H1 (cell line): ENCODE data around the gene TDP1. TPM values are rescaled to one million over a fixed set of nuclear protein-coding genes. Genes with fewer than 3 reads are reported as not detected.

ENCODE experiments used
- CTCF ChIA-PET: fragments of 300-600 bp; sonication (Branson Sonifier 250); formaldehyde crosslinking; loops from one replicate; lab custom pipeline; 2021; ENCODE audit not compliant: partially characterized antibody; lab: Charles Lee
- POLR2A ChIA-PET: fragments of 300-600 bp; sonication (Branson Sonifier 250); formaldehyde crosslinking; loops from one replicate; lab custom pipeline; 2021; ENCODE audit warnings: inconsistent platforms; ENCODE audit not compliant: partially characterized antibody; lab: Charles Lee
- DNase-seq, 2 experiments: peaks; one replicate each; pipeline versions ENCODE4 v3.0.0 to v3.0.0-alpha.2; 2010 to 2022; ENCODE audit warnings: low spot score in 2 of 2, low read depth in 1 of 2, mixed read lengths in 1 of 2
- FAIRE-seq: peaks from 2 replicates; lab custom pipeline; 2011; peaks lifted over from hg19 to GRCh38; lab: Jason Lieb, UNC
- H2AFZ ChIP-seq: 2 replicates; pipeline ENCODE4 v1.8.1; 2012; ENCODE audit warnings: low read length, inconsistent platforms
- H2AK5ac ChIP-seq: 2 replicates; pipeline ENCODE4 v1.6.1; 2013; ENCODE audit warnings: low read depth, low read length
- H2BK120ac ChIP-seq: replicated peaks from 2 replicates; pipeline ENCODE3; 2013; ENCODE audit warnings: low read depth, low read length, inconsistent platforms
- H2BK12ac ChIP-seq: 2 replicates; pipeline ENCODE4 v1.6.1; 2013; ENCODE audit warnings: low read depth, low read length
- H2BK15ac ChIP-seq: 2 replicates; pipeline ENCODE4 v1.6.1; 2013; ENCODE audit warnings: low read length
- H2BK20ac ChIP-seq: 2 replicates; pipeline ENCODE4 v1.6.1; 2013; ENCODE audit warnings: low read length
- H2BK5ac ChIP-seq: 2 replicates; pipeline ENCODE4 v1.6.1; 2013; ENCODE audit warnings: low read depth, low read length
- H3K14ac ChIP-seq: 2 replicates; pipeline ENCODE4 v1.6.1; 2013; ENCODE audit warnings: inconsistent platforms; ENCODE audit not compliant: insufficient read length
- H3K18ac ChIP-seq: 2 replicates; pipeline ENCODE4 v1.6.1; 2013; ENCODE audit warnings: low read length; ENCODE audit errors: extremely low read depth
- H3K23ac ChIP-seq: 2 replicates; pipeline ENCODE4 v1.6.1; 2013; ENCODE audit warnings: inconsistent platforms; ENCODE audit not compliant: insufficient read length
- H3K23me2 ChIP-seq: 2 replicates; pipeline ENCODE4 v1.6.1; 2013; ENCODE audit warnings: low read depth, low read length
- H3K27ac ChIP-seq: 2 replicates; pipeline ENCODE4 v1.6.1; 2011; ENCODE audit warnings: low read depth, low read length, inconsistent platforms
- H3K27me3 ChIP-seq, 4 experiments: replicated peaks in 1 of 4; 1 replicate in 1 of 4; 2 replicates in 3 of 4; pipeline versions ENCODE4 v1.6.1 to v1.8.1; 2011 to 2013; ENCODE audit warnings: low read length in 3 of 4, mild to moderate bottlenecking in 3 of 4, inconsistent platforms in 2 of 4, mixed read lengths in 2 of 4, moderate library complexity in 1 of 4; ENCODE audit not compliant: control insufficient read depth in 3 of 4, insufficient read depth in 3 of 4; ENCODE audit errors: extremely low read depth in 1 of 4
- H3K36me3 ChIP-seq, 4 experiments: 2 replicates each; pipeline versions ENCODE4 v1.6.1 to v1.8.1; 2011 to 2013; ENCODE audit warnings: mild to moderate bottlenecking in 4 of 4, low read length in 3 of 4, moderate library complexity in 2 of 4, control low read depth in 1 of 4, inconsistent platforms in 1 of 4; ENCODE audit not compliant: insufficient read depth in 4 of 4, control insufficient read depth in 2 of 4
- H3K4ac ChIP-seq: replicated peaks from 2 replicates; pipeline ENCODE3; 2013; ENCODE audit warnings: low read length, low read depth, mixed read lengths, inconsistent platforms; ENCODE audit not compliant: insufficient read length
- H3K4me1 ChIP-seq, 4 experiments: replicated peaks in 1 of 4; 1 replicate in 1 of 4; 2 replicates in 3 of 4; pipeline versions ENCODE4 v1.6.1 to v1.8.1; 2011 to 2013; ENCODE audit warnings: low read length in 3 of 4, inconsistent platforms in 2 of 4, mixed read lengths in 1 of 4; ENCODE audit not compliant: insufficient read depth in 4 of 4, control insufficient read depth in 3 of 4
- H3K4me2 ChIP-seq, 2 experiments: 2 replicates each; pipeline versions ENCODE4 v1.6.1 to v1.8.1; 2011 to 2013; ENCODE audit warnings: low read depth in 2 of 2, low read length in 2 of 2, control low read depth in 1 of 2, inconsistent platforms in 1 of 2, mild to moderate bottlenecking in 1 of 2; ENCODE audit not compliant: insufficient read depth in 1 of 2
- H3K4me3 ChIP-seq, 4 experiments: fragments of 200-600, 300-600 bp in 1 of 4; sonication (generic), shearing (Covaris generic), sonication (Bioruptor Twin) in 1 of 4; 2 replicates each; pipeline versions ENCODE4 v1.5.1 to v1.8.1; 2011 to 2016; ENCODE audit warnings: low read length in 4 of 4, low read depth in 3 of 4, control low read depth in 2 of 4, inconsistent platforms in 2 of 4, mild to moderate bottlenecking in 2 of 4, mixed read lengths in 1 of 4, moderate library complexity in 1 of 4; ENCODE audit not compliant: insufficient read depth in 2 of 4; ENCODE audit errors: extremely low read depth in 1 of 4
- H3K56ac ChIP-seq: replicated peaks from 2 replicates; pipeline ENCODE3; 2013; ENCODE audit warnings: low read depth, mild to moderate bottlenecking, mixed read lengths, low read length, inconsistent platforms; ENCODE audit not compliant: insufficient read length
- H3K79me1 ChIP-seq: 2 replicates; pipeline ENCODE4 v1.6.1; 2013; ENCODE audit warnings: low read depth, low read length, control low read depth
- H3K79me2 ChIP-seq, 2 experiments: 2 replicates each; pipeline versions ENCODE4 v1.6.1 to v1.8.1; 2012 to 2013; ENCODE audit warnings: low read length in 2 of 2, mild to moderate bottlenecking in 2 of 2, inconsistent platforms in 1 of 2; ENCODE audit not compliant: insufficient read depth in 2 of 2, control insufficient read depth in 1 of 2
- H3K9ac ChIP-seq, 4 experiments: replicated peaks in 1 of 4; 1 replicate in 1 of 4; 2 replicates in 3 of 4; pipeline versions ENCODE4 v1.6.1 to v1.8.1; 2011 to 2013; ENCODE audit warnings: low read depth in 3 of 4, low read length in 3 of 4, control low read depth in 2 of 4, mild to moderate bottlenecking in 2 of 4, moderate library complexity in 2 of 4, inconsistent platforms in 1 of 4; ENCODE audit errors: extremely low read depth in 1 of 4
- H3K9me3 ChIP-seq, 2 experiments: 2 replicates each; pipeline versions ENCODE4 v1.6.1 to v1.8.1; 2012 to 2013; ENCODE audit warnings: mild to moderate bottlenecking in 2 of 2, moderate library complexity in 2 of 2, control low read depth in 1 of 2, inconsistent platforms in 1 of 2, low read depth in 1 of 2, low read length in 1 of 2, mixed read lengths in 1 of 2; ENCODE audit not compliant: insufficient read depth in 2 of 2
- H4K20me1 ChIP-seq, 2 experiments: replicated peaks in 1 of 2; 2 replicates each; pipeline versions ENCODE3 to v1.8.1; 2011 to 2013; ENCODE audit warnings: inconsistent platforms in 2 of 2, low read length in 2 of 2, mild to moderate bottlenecking in 1 of 2; ENCODE audit not compliant: insufficient read depth in 2 of 2, control insufficient read depth in 1 of 2
- H4K5ac ChIP-seq: 2 replicates; pipeline ENCODE4 v1.6.1; 2013; ENCODE audit warnings: low read length, low read depth, mixed read lengths, inconsistent platforms; ENCODE audit not compliant: insufficient read length
- H4K8ac ChIP-seq: 2 replicates; pipeline ENCODE4 v1.8.0; 2013; ENCODE audit warnings: mild to moderate bottlenecking, moderate library complexity, low read length, inconsistent platforms; ENCODE audit not compliant: insufficient read depth; ENCODE audit errors: extremely low read depth
- H4K91ac ChIP-seq: replicated peaks from 2 replicates; pipeline ENCODE3; 2013; ENCODE audit warnings: low read length, mixed read lengths, inconsistent platforms; ENCODE audit not compliant: insufficient read length
- CBX5 ChIP-seq: fragments of 300-800, 300-1000 bp; sonication (generic); IDR thresholded peaks from 2 replicates; pipeline ENCODE4 v1.7.1; 2016; ENCODE audit warnings: antibody characterized with exemption, low read length, low read depth
- CHD1 ChIP-seq: IDR thresholded peaks from 2 replicates; pipeline ENCODE4 v1.6.1; 2012; ENCODE audit warnings: low read depth, low read length, improper control_type of control experiment
- CTCF ChIP-seq, 3 experiments: IDR thresholded peaks; 1 replicate in 2 of 3; 2 replicates in 1 of 3; pipeline versions ENCODE4 v1.5.1 to v1.6.1; 2011; ENCODE audit warnings: low read length in 3 of 3, mild to moderate bottlenecking in 3 of 3, inconsistent platforms in 2 of 3, low read depth in 1 of 3, moderate library complexity in 1 of 3; ENCODE audit not compliant: insufficient read depth in 1 of 3; ENCODE audit errors: control extremely low read depth in 1 of 3
- EGR1 ChIP-seq: IDR thresholded peaks from 2 replicates; pipeline ENCODE4 v1.6.1; 2011; ENCODE audit warnings: low read depth, low read length, borderline replicate concordance
- EZH2 ChIP-seq: fragments of 200-600 bp; sonication (generic); IDR thresholded peaks from 2 replicates; pipeline ENCODE4 v1.7.1; 2012; ENCODE audit warnings: low read depth, mild to moderate bottlenecking, moderate library complexity, low read length, inconsistent platforms; ENCODE audit not compliant: severe bottlenecking
- JUND ChIP-seq: IDR thresholded peaks from 2 replicates; pipeline ENCODE4 v1.6.1; 2011; ENCODE audit warnings: mild to moderate bottlenecking, improper control_type of control experiment, low read length
- KDM5A ChIP-seq: fragments of 200-600 bp; IDR thresholded peaks from 2 replicates; pipeline ENCODE4 v1.7.1; 2012; ENCODE audit warnings: mild to moderate bottlenecking, low read length, inconsistent platforms, mixed read lengths
- NRF1 ChIP-seq: IDR thresholded peaks from 2 replicates; pipeline ENCODE4 v1.6.1; 2011; ENCODE audit warnings: mild to moderate bottlenecking, low read depth, low read length, improper control_type of control experiment
- RBBP5 ChIP-seq: IDR thresholded peaks from 2 replicates; pipeline ENCODE4 v1.7.1; 2012; ENCODE audit warnings: low read depth, mild to moderate bottlenecking, inconsistent platforms, low read length, moderate library complexity, borderline replicate concordance
- SAP30 ChIP-seq: fragments of 300-600 bp; sonication (generic); IDR thresholded peaks from 2 replicates; pipeline ENCODE4 v1.7.1; 2012; ENCODE audit warnings: low read length, moderate library complexity, mild to moderate bottlenecking, inconsistent platforms; ENCODE audit not compliant: insufficient read depth, insufficient replicate concordance
- YY1 ChIP-seq: IDR thresholded peaks from 2 replicates; pipeline ENCODE4 v1.6.1; 2011; ENCODE audit warnings: low read depth, mild to moderate bottlenecking, low read length
- WGBS, 2 experiments: shearing (Covaris generic) in 1 of 2; methylation state at CpG; one replicate each; pipeline versions ENCODE4 v1.1.6 to v1.1.7; 2013 to 2015; ENCODE audit warnings: low lambda C conversion rate in 2 of 2, mixed read lengths in 2 of 2, inconsistent platforms in 1 of 2, low coverage in 1 of 2, missing lambda C conversion rate in 1 of 2; ENCODE audit not compliant: insufficient replicate concordance in 2 of 2, insufficient coverage in 1 of 2, insufficient read length in 1 of 2; ENCODE audit errors: extremely low coverage in 1 of 2, missing lambda C conversion rate in 1 of 2; 5-methylcytosine and 5-hydroxymethylcytosine counted together
- polyA plus RNA-seq, 7 experiments: library from polyadenylated mRNA; depleted of rRNA in 3 of 7; stranded (reverse) in 5 of 7; unstranded in 2 of 7; fragments of >200 nt in 5 of 7; fragments of 200-250 nt in 2 of 7; gene quantifications; 1 replicate in 5 of 7; 2 replicates in 1 of 7; 4 replicates in 1 of 7; pipeline versions ENCODE4 v1.2.1 to v1.2.3, GENCODE V29; 2011 to 2013; ENCODE audit warnings: missing spikeins in 2 of 7, mixed read lengths in 2 of 7
- total RNA-seq: library from RNA; stranded (reverse); fragmentation: NEBNext Ultra II Directional; extraction: Animal tissue kit (Norgen Biotek cat#: 25700); gene quantifications from 2 replicates; pipeline ENCODE4 v1.2.1, GENCODE V29; 2021

The TDP1 gene
- total and polyA plus RNA-seq, 2 of the 8 experiments (the other 6 are each of a cell fraction or from before 2014, with no cell fraction given) = 32.2 to 69.9 TPM

GRCh38 chr14:89988787-89989186 lies 33.1 kb downstream of the TDP1 start:
- ChIA-PET CTCF (interaction anchor here (1.0 to 6.4 kb wide), 3 partner anchors 12 to 33 kb away, joined by 3 to 37 read pairs (median 6); no protein-coding TSS in a partner anchor), POLR2A (interaction anchor here (0.6 to 1.0 kb wide), 4 partner anchors 13 to 285 kb away, joined by 3 to 4 read pairs (median 4); no protein-coding TSS in a partner anchor)
- H3K56ac ChIP-seq = no peak overlapping the region
- DNase-seq = no peak
- no peak overlapping the region for H2BK120ac ChIP-seq
- H3K14ac ChIP-seq = no peak overlapping the region
- H3K4me1 ChIP-seq = peaks cover 0 to 3% (median 1%) of the 10 kb centered on the region in 4 experiments; a peak in 4 of 7 replicates
- no peak overlapping the region for H3K18ac ChIP-seq
- H2BK15ac ChIP-seq = no peak overlapping the region
- H4K91ac ChIP-seq = no peak overlapping the region
- H2BK20ac ChIP-seq = no peak overlapping the region
- H4K8ac ChIP-seq = no peak overlapping the region
- H3K23me2 ChIP-seq = no peaks in the 10 kb centered on the region
- H3K4me3 ChIP-seq = no peak overlapping the region
- no peak overlapping the region for H4K5ac ChIP-seq
- no peak overlapping the region for H3K4me2 ChIP-seq
- no peaks in the 10 kb centered on the region for H3K79me2 ChIP-seq
- peaks cover 0 to 2% of the 10 kb centered on the region in 2 experiments for H4K20me1 ChIP-seq
- H2BK5ac ChIP-seq = no peak overlapping the region
- no peak overlapping the region for H3K27ac ChIP-seq
- FAIRE-seq = no peak
- no peak overlapping the region for H3K4ac ChIP-seq
- H3K23ac ChIP-seq = no peak overlapping the region
- WGBS, 2 experiments = 67% methylated on average over 5 of the region's 5 CpGs; no CpG with 5 or more reads in 1 of the 2 experiments
- H3K9ac ChIP-seq = no peak overlapping the region
- H3K36me3 ChIP-seq = peaks cover 0 to 51% (median 9%) of the 10 kb centered on the region in 4 experiments; a peak in 5 of 8 replicates
- H2BK12ac ChIP-seq = no peak overlapping the region
- H2AK5ac ChIP-seq = no peak overlapping the region
- no peaks in the 10 kb centered on the region for H3K9me3 ChIP-seq
- H2AFZ ChIP-seq = no peak overlapping the region
- no peaks in the 10 kb centered on the region for H3K27me3 ChIP-seq
- H3K79me1 ChIP-seq = no peaks in the 10 kb centered on the region
- TF ChIP-seq CBX5 = no peak
- TF ChIP-seq EGR1 = no peak
- no peak for TF ChIP-seq JUND
- no peak for TF ChIP-seq SAP30
- TF ChIP-seq CTCF (IDR thresholded peaks at IDR 0.05; ENCODE audit: control extremely low read depth in 1 of 3, insufficient read depth in 1 of 3, low read depth in 1 of 3, low read length in 3 of 3) = no peak
- no peak for TF ChIP-seq CHD1
- no peak for TF ChIP-seq KDM5A
- TF ChIP-seq EZH2 = no peak
- TF ChIP-seq NRF1 = no peak
- no peak for TF ChIP-seq RBBP5
- no peak for TF ChIP-seq YY1
